Stimulated activated CD4-positive, alpha-beta T cell treated with anti-CD3 and anti-CD28 coated beads, Interleukin-2, amount 100 ng/mL, for 4 hours (primary cell): Measurements from ENCODE around the gene SH3GL2.

Experiments
- DNase-seq: peaks from one replicate; pipeline ENCODE4 v3.0.0-alpha.2; 2020; ENCODE audit warnings: low read depth

The SH3GL2 gene

GRCh38 chr9:17611342-17611741, 32.5 kb downstream of the SH3GL2 start:
- DNase-seq: no peak

GRCh38 chr9:17611917-17612316, 33.1 kb downstream of the SH3GL2 start:
- no peak for DNase-seq

GRCh38 chr9:17613758-17614157, 34.9 kb downstream of the SH3GL2 start:
- no peak for DNase-seq

- no peak for DNase-seq
These were observed 35.4 kb downstream of the SH3GL2 start for GRCh38 chr9:17614250-17614649.

- DNase-seq: no peak
These were observed 36.0 kb downstream of the SH3GL2 start for GRCh38 chr9:17614903-17615302.

- no peak for DNase-seq
These were observed 43.3 kb downstream of the SH3GL2 start for GRCh38 chr9:17622141-17622540.

- DNase-seq: no peak
These were observed 43.9 kb downstream of the SH3GL2 start for GRCh38 chr9:17622749-17623148.

GRCh38 chr9:17623965-17624364, 45.1 kb downstream of the SH3GL2 start:
- DNase-seq: no peak

- DNase-seq: no peak
These were observed 45.7 kb downstream of the SH3GL2 start for GRCh38 chr9:17624571-17624970.

GRCh38 chr9:17625644-17626388, 47.0 kb downstream of the SH3GL2 start:
- no peak for DNase-seq

GRCh38 chr9:17627641-17628040, 48.8 kb downstream of the SH3GL2 start:
- DNase-seq: no peak

- no peak for DNase-seq
These were observed 49.8 kb downstream of the SH3GL2 start for GRCh38 chr9:17628624-17629023.

- no peak for DNase-seq
These were observed 51.7 kb downstream of the SH3GL2 start for GRCh38 chr9:17630531-17630949.

- no peak for DNase-seq
These were observed 52.5 kb downstream of the SH3GL2 start for GRCh38 chr9:17631396-17631795.

GRCh38 chr9:17632994-17633393, 54.1 kb downstream of the SH3GL2 start:
- no peak for DNase-seq

GRCh38 chr9:17635115-17635890, 56.4 kb downstream of the SH3GL2 start:
- DNase-seq: no peak

- no peak for DNase-seq
These were observed 57.5 kb downstream of the SH3GL2 start for GRCh38 chr9:17636349-17636748.

GRCh38 chr9:17636821-17637220, 58.0 kb downstream of the SH3GL2 start:
- DNase-seq: no peak

- DNase-seq: no peak
These were observed 58.4 kb downstream of the SH3GL2 start for GRCh38 chr9:17637229-17637628.

- DNase-seq: no peak
These were observed 69.7 kb downstream of the SH3GL2 start for GRCh38 chr9:17648516-17648915.

- no peak for DNase-seq
These were observed 72.9 kb downstream of the SH3GL2 start for GRCh38 chr9:17651725-17652124.

- no peak for DNase-seq
These were observed 75.1 kb downstream of the SH3GL2 start for GRCh38 chr9:17653947-17654465.

- no peak for DNase-seq
These were observed 78.0 kb downstream of the SH3GL2 start for GRCh38 chr9:17656889-17657288.
